ENCODE measurements around the gene AR.

- no peak for TF ChIP-seq CTCF (IDR thresholded peaks at IDR 0.05)
- TF ChIP-seq POLR2A (IDR thresholded peaks at IDR 0.05): no peak
Observed at GRCh38 chrX:67777148-67777547, 233.3 kb downstream of the AR start.

All from body of pancreas (tissue), 4 donors.